Psoas muscle (tissue), 8 donors: Measurements from ENCODE around the gene PLCD3. TPM values are rescaled to one million over a fixed set of nuclear protein-coding genes. Genes with fewer than 3 reads are reported as not detected.

Source experiments
- ATAC-seq, 4 donors: fragments of 200-7000 bp; cut with Tn5 transposase; one replicate each; pipeline ENCODE4 v1.9.1; 2020; ENCODE audit warnings: moderate library complexity in 3 of 4, mild to moderate bottlenecking in 2 of 4
- DNase-seq, 2 donors: peaks; one replicate each; pipeline ENCODE4 v3.0.0-alpha.2; 2020
- H3K27ac ChIP-seq: fragments of 200-600 bp; one replicate; pipeline ENCODE4 v1.8.0; 2022
- H3K27me3 ChIP-seq, 3 donors: fragments of 200-600 bp in 1 of 3; one replicate each; pipeline versions ENCODE4 v1.6.1 to v1.8.0; 2013 to 2022; ENCODE audit warnings: low read length in 2 of 3, mild to moderate bottlenecking in 2 of 3, moderate library complexity in 1 of 3; ENCODE audit not compliant: insufficient read depth in 3 of 3
- H3K36me3 ChIP-seq, 2 donors: fragments of 200-600 bp in 1 of 2; one replicate each; pipeline versions ENCODE4 v1.6.1 to v1.8.0; 2013 to 2022; ENCODE audit warnings: low read depth in 1 of 2, mild to moderate bottlenecking in 1 of 2, moderate library complexity in 1 of 2; ENCODE audit not compliant: insufficient read depth in 1 of 2
- H3K4me1 ChIP-seq: fragments of 200-600 bp; one replicate; pipeline ENCODE4 v1.8.0; 2022
- H3K4me3 ChIP-seq: fragments of 200-600 bp; one replicate; pipeline ENCODE4 v1.8.0; 2022; ENCODE audit warnings: mild to moderate bottlenecking
- H3K9me3 ChIP-seq: fragments of 200-600 bp; one replicate; pipeline ENCODE4 v1.8.0; 2022
- CTCF ChIP-seq: fragments of 200-600 bp; IDR thresholded peaks from one replicate; pipeline ENCODE4 v1.8.0; 2022; ENCODE audit warnings: antibody characterized with exemption
- WGBS, 3 donors: extraction: QIAGEN DNeasy Blood & Tissue Kit; methylation state at CpG; one replicate each; pipeline versions ENCODE4 v1.1.6 to v1.1.7; 2013; 5-methylcytosine and 5-hydroxymethylcytosine counted together
- intact Hi-C, 2 donors: fragments of 100-400 bp; cut with DNase I; formaldehyde crosslinking; loops; one replicate each; pipeline versions ENCODE4 v1.11.0 to v1.14.2; 2022
- polyA plus RNA-seq, 3 donors: library from polyadenylated mRNA; stranded (reverse); fragments of 200-250 nt; gene quantifications; one replicate each; pipeline ENCODE4 v1.2.3, GENCODE V29; 2013
- total RNA-seq, 4 donors: library from RNA; stranded (reverse); fragmentation: NEBNext Ultra II Directional in 2 of 4; extraction: Animal tissue kit (Norgen Biotek cat#: 25700) in 2 of 4; gene quantifications; one replicate each; pipeline versions ENCODE4 v1.2.1 to v1.2.4, GENCODE V29; 2021 to 2023
- donor health status: healthy with polysubstance abuse.
- donor health status: DM: no; HTN: no; CAD: no; lungs with moderate emphysema.
- donor health status: Bipolar disorder and iron deficiency.
- donor health status: healthy.
- donor health status: DM: yes; HTN: yes; CAD: no.
- donor health status: DM: no; HTN: no; CAD: no.
- donor health status: DM: no; HTN: no; CAD: no.
- donor health status: DM: yes; HTN: yes; CAD: no.

Gene PLCD3
- total and polyA plus RNA-seq, 7 donors = 57.0 to 217 (median 167) TPM

- H3K27ac ChIP-seq = peak overlapping the region; percentile 18
- intact Hi-C loops = no loop called here
- H3K36me3 ChIP-seq = peaks cover 28 to 97% of the 10 kb centered on the region in 2 donors
- no peaks in the 10 kb centered on the region for H3K27me3 ChIP-seq
- no peaks in the 10 kb centered on the region for H3K9me3 ChIP-seq
- H3K4me3 ChIP-seq = no peak overlapping the region
- 54 to 78% (median 56%) methylated on average over 12 of the region's 12 CpGs for WGBS, 3 donors
- DNase-seq (no peak), ATAC-seq (no peak)
- no peak for TF ChIP-seq CTCF
- peaks cover 24% of the 10 kb centered on the region for H3K4me1 ChIP-seq
These were observed 30.2 kb downstream of the PLCD3 start for GRCh38 chr17:45101883-45102811.

DNA sequence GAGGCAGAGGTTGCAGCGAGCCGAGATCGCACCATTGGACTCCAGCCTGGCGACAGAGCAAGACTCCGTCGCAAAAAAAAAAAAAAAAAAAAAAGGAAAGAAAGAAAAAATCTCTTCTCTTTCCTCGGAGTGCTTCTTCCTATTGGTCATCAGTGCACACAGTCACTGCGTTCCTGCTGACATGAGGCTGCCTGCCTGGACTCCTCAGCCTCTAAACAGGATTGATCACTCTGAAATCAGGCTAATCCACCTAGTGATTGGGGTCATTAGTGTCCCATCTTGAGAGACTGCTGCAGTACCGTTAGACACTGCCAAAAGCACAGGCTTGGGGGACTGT, 30.8 kb downstream of the PLCD3 start:
- no peak for ATAC-seq
- Histone ChIP-seq H3K9me3 (no peaks in the 10 kb centered on the region), H3K4me1 (peaks cover 27% of the 10 kb centered on the region), H3K27ac (peak overlapping the region; percentile 18), H3K36me3 (peaks cover 28 to 97% of the 10 kb centered on the region in 2 donors), H3K27me3 (no peaks in the 10 kb centered on the region), H3K4me3 (no peak overlapping the region)
- no peak for DNase-seq
- WGBS, 3 donors = 64 to 78% (median 77%) methylated on average over 9 of the region's 9 CpGs
- intact Hi-C loops = no loop called here
- TF ChIP-seq CTCF = no peak

GRCh38 chr17:45098869-45099616, 33.3 kb downstream of the PLCD3 start:
- H3K4me3 ChIP-seq = no peak overlapping the region
- intact Hi-C loops = loop anchor here (1.0 to 5.0 kb wide), 5 partner anchors 33 to 179 kb away; partner anchors contain the start of genes DCAKD (in 1 of the 2), NMT1 (in 1 of the 2) and PLCD3 (in 1 of the 2)
- WGBS, 3 donors = 40 to 46% (median 41%) methylated on average over 9 of the region's 9 CpGs
- ATAC-seq (peak; percentile 79 to 90 (median 82)), DNase-seq (peak; percentile 90 to 95)
- no peaks in the 10 kb centered on the region for H3K27me3 ChIP-seq
- peak; percentile 91 for TF ChIP-seq CTCF
- H3K27ac ChIP-seq = peak overlapping the region; percentile 48
- peaks cover 31% of the 10 kb centered on the region for H3K4me1 ChIP-seq
- H3K9me3 ChIP-seq = no peaks in the 10 kb centered on the region
- peaks cover 28 to 97% of the 10 kb centered on the region in 2 donors for H3K36me3 ChIP-seq

DNA sequence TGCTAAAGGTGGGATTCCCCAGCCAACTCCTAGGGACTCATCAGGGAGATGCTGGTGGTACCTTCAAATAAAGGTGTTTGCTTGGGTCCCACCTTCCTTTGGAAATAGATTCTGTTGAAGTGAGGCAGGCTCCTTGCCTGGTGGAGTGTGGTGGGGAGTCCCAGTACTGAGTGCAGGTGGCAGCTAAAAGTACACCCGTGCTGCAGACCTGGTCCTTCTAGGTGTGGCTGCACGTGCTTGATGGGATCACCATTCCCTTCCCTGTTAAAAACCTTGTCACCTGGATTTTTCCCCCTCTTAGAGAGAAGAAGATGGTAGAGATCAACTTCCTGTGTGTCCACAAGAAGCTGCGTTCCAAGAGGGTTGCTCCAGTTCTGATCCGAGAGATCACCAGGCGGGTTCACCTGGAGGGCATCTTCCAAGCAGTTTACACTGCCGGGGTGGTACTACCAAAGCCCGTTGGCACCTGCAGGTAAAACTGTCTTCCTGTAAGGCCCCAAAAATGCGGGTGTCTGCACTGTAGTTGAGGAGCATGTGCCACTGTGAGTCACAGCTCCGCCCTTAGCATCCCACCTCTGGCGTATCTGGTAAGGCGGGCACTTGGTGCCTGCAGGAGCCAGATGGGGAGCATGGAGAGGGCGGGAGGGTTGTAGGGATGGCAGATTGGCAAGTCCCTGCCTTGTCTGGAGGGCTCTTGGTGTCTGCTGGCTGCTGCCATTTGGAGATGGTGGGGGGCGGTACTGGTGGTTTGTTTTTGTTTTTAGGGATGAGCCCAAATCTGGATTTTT, 34.0 kb downstream of the PLCD3 start:
- H3K4me1 ChIP-seq = peaks cover 33% of the 10 kb centered on the region
- no peaks in the 10 kb centered on the region for H3K9me3 ChIP-seq
- peak in 1 of 2 donors; percentile 54 for DNase-seq
- no peak for ATAC-seq
- TF ChIP-seq CTCF = no peak
- intact Hi-C loops = loop anchor here (5.0 kb wide), 3 partner anchors 34 to 46 kb away; partner anchors contain the start of genes DCAKD (in 1 of the 2), NMT1 (in 1 of the 2) and PLCD3 (in 1 of the 2)
- no peak overlapping the region for H3K4me3 ChIP-seq
- H3K27ac ChIP-seq = peak overlapping the region; percentile 42
- peaks cover 26 to 97% of the 10 kb centered on the region in 2 donors for H3K36me3 ChIP-seq
- no peaks in the 10 kb centered on the region for H3K27me3 ChIP-seq
- WGBS, 3 donors = 70 to 85% (median 78%) methylated on average over 13 of the region's 13 CpGs
